Left lung (tissue), 10 donors: ENCODE data around the gene TRAF2. TPM values are rescaled to one million over a fixed set of nuclear protein-coding genes. Genes with fewer than 3 reads are reported as not detected.

Source experiments
- ATAC-seq: fragments of 200-7000 bp; cut with Tn5 transposase; one replicate; pipeline ENCODE4 v1.9.1; 2020; ENCODE audit warnings: moderate library complexity
- DNase-seq, 4 donors: peaks; one replicate each; pipeline ENCODE4 v3.0.0-alpha.2; 2013 to 2020
- H3K27ac ChIP-seq, 2 donors: fragments of 200-600 bp; sonication (generic) in 1 of 2; one replicate each; pipeline versions ENCODE4 v1.5.0 to v1.8.0; 2020 to 2021
- H3K27me3 ChIP-seq, 2 donors: fragments of 200-600 bp; sonication (generic) in 1 of 2; one replicate each; pipeline versions ENCODE4 v1.5.0 to v1.8.0; 2020 to 2021
- H3K36me3 ChIP-seq, 2 donors: fragments of 200-600 bp; sonication (generic) in 1 of 2; one replicate each; pipeline versions ENCODE4 v1.5.0 to v1.8.0; 2020 to 2021
- H3K4me1 ChIP-seq, 2 donors: fragments of 200-600 bp; one replicate each; pipeline ENCODE4 v1.8.0; 2021
- H3K4me3 ChIP-seq, 2 donors: fragments of 200-600 bp; sonication (generic) in 1 of 2; one replicate each; pipeline versions ENCODE4 v1.5.0 to v1.8.0; 2020 to 2021; ENCODE audit warnings: mild to moderate bottlenecking in 1 of 2
- H3K9me3 ChIP-seq, 2 donors: fragments of 200-600 bp; sonication (generic) in 1 of 2; one replicate each; pipeline versions ENCODE4 v1.5.0 to v1.8.0; 2020 to 2021
- intact Hi-C, 2 donors: fragments of 100-400 bp; cut with DNase I; formaldehyde crosslinking; loops; one replicate each; pipeline versions ENCODE4 v1.11.2 to v1.14.2; 2022
- polyA plus RNA-seq, 6 donors: library from polyadenylated mRNA; unstranded; fragments of 120-200 nt; gene quantifications; one replicate each; pipeline ENCODE4 v1.2.1, GENCODE V29; 2013; ENCODE audit not compliant: insufficient read length in 6 of 6
- total RNA-seq, 2 donors: library from RNA; stranded (reverse); fragmentation: NEBNext Ultra II Directional; extraction: Animal tissue kit (Norgen Biotek cat#: 25700); gene quantifications; one replicate each; pipeline ENCODE4 v1.2.1, GENCODE V29; 2021
- TF ChIP-seq, protein P1 (sequence below), 2 donors: fragments of 200-600 bp; sonication (generic) in 1 of 2; IDR thresholded peaks; one replicate each; pipeline versions ENCODE4 v1.5.0 to v1.8.0; 2021; ENCODE audit warnings: antibody characterized with exemption in 2 of 2
- donor health status: DM: no; HTN: yes; CAD: no.
- donor health status: DM: no; HTN: no; CAD: no.

The TRAF2 gene
- total and polyA plus RNA-seq, 8 donors, result 12.4 to 22.4 (median 15.9) TPM

GRCh38 chr9:136928591-136928990 lies 42.3 kb downstream of the TRAF2 start:
- no peak for DNase-seq
- ATAC-seq, result no peak
- TF ChIP-seq, protein P1, sequence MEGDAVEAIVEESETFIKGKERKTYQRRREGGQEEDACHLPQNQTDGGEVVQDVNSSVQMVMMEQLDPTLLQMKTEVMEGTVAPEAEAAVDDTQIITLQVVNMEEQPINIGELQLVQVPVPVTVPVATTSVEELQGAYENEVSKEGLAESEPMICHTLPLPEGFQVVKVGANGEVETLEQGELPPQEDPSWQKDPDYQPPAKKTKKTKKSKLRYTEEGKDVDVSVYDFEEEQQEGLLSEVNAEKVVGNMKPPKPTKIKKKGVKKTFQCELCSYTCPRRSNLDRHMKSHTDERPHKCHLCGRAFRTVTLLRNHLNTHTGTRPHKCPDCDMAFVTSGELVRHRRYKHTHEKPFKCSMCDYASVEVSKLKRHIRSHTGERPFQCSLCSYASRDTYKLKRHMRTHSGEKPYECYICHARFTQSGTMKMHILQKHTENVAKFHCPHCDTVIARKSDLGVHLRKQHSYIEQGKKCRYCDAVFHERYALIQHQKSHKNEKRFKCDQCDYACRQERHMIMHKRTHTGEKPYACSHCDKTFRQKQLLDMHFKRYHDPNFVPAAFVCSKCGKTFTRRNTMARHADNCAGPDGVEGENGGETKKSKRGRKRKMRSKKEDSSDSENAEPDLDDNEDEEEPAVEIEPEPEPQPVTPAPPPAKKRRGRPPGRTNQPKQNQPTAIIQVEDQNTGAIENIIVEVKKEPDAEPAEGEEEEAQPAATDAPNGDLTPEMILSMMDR (IDR thresholded peaks at IDR 0.05), result no peak
- Histone ChIP-seq H3K27ac (no peak overlapping the region), H3K4me1 (peaks cover 0 to 9% of the 10 kb centered on the region in 2 donors), H3K9me3 (no peaks in the 10 kb centered on the region), H3K4me3 (no peak overlapping the region), H3K36me3 (peaks cover 0 to 42% of the 10 kb centered on the region in 2 donors), H3K27me3 (no peaks in the 10 kb centered on the region)
- intact Hi-C loops, result no loop called here

DNA sequence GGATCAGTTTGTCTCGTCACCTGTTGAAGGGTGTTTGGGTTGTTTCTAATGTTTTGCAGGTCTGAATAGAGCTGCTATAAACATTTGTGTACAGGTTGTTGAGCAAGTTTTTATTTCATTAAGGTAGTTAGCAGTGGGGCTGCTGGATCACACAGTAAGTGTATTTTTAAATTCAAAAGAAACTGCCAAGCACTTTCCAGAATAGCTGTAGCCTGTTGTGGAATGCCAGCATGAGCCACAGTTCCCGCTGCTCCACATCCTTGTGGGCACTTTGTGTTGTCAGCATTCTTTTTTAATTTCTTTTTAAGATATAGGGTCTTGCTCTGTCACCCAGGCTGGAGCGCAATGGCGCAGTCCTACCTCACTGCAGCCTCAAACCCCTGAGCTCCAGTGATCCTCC lies 43.7 kb downstream of the TRAF2 start:
- DNase-seq (no peak), ATAC-seq (no peak)
- Histone ChIP-seq H3K27me3 (no peaks in the 10 kb centered on the region), H3K4me1 (peaks cover 0 to 9% of the 10 kb centered on the region in 2 donors), H3K27ac (no peak overlapping the region), H3K9me3 (no peaks in the 10 kb centered on the region), H3K4me3 (no peak overlapping the region), H3K36me3 (peaks cover 0 to 27% of the 10 kb centered on the region in 2 donors)
- TF ChIP-seq, protein P1 (IDR thresholded peaks at IDR 0.05), result no peak
- intact Hi-C loops, result loop anchor here in 1 of 2 donors (10.0 kb wide), 1 partner anchor 75 kb away; the partner anchor contains the start of gene MAMDC4

- ATAC-seq (no peak), DNase-seq (no peak)
- TF ChIP-seq, protein P1 (IDR thresholded peaks at IDR 0.05), result no peak
- H3K4me3 ChIP-seq, result no peak overlapping the region
- peaks cover 0 to 11% of the 10 kb centered on the region in 2 donors for H3K36me3 ChIP-seq
- H3K9me3 ChIP-seq, result no peaks in the 10 kb centered on the region
- intact Hi-C loops, result loop anchor here in 1 of 2 donors (10.0 kb wide), 1 partner anchor 77 kb away; the partner anchor contains the start of gene MAMDC4
- H3K27ac ChIP-seq, result no peak overlapping the region
- peaks cover 0 to 17% of the 10 kb centered on the region in 2 donors for H3K4me1 ChIP-seq
- H3K27me3 ChIP-seq, result no peaks in the 10 kb centered on the region
Observed at GRCh38 chr9:136931611-136932130, 45.4 kb downstream of the TRAF2 start.

DNA sequence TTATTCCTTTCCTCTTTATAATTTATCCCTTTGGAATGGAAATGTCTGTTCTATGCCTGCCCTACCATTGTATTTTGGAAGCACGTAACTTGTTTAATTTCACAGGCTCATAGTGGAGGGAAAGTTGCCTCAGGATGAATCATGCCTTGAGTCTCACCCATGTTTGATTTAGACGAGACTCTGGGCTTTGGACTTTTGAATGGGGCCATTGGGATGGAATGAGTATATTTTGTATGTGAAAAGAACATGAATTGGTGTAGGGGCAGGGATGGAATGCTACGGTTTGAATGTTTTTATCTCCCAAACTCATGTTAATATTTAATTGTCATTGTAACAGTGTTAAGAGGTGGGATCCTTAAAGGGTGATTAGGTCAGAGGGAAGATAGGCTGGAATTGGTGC lies 48.0 kb downstream of the TRAF2 start:
- H3K36me3 ChIP-seq, result peaks cover 0 to 15% of the 10 kb centered on the region in 2 donors
- no peak for ATAC-seq
- intact Hi-C loops, result loop anchor here in 1 of 2 donors (10.0 kb wide), 1 partner anchor 79 kb away; the partner anchor contains the start of gene MAMDC4
- no peak overlapping the region for H3K27ac ChIP-seq
- no peak for DNase-seq
- TF ChIP-seq, protein P1 (IDR thresholded peaks at IDR 0.05), result no peak
- no peaks in the 10 kb centered on the region for H3K9me3 ChIP-seq
- H3K4me3 ChIP-seq, result no peak overlapping the region
- H3K4me1 ChIP-seq, result peaks cover 0 to 10% of the 10 kb centered on the region in 2 donors
- H3K27me3 ChIP-seq, result no peaks in the 10 kb centered on the region

DNA sequence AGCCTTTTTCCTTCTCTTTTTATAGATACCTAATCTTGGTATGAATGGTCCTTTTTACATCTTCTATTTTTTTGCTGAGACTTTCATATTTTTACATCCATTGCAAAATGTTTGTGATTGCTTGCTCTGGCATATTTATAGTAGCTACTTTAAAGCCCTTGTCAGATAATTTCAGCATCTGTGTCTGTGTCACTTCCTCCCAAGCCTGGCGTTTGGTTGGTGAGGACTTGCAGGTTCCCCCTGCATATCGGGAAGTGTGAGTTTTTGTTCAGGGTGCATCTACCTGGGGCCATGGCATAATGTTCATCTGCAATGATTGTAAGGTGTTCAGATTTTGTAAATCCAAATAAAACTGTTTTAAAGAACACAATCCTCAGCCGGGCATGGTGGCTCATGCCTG lies 49.3 kb downstream of the TRAF2 start:
- H3K4me1 ChIP-seq, result peaks cover 0 to 10% of the 10 kb centered on the region in 2 donors
- TF ChIP-seq, protein P1 (IDR thresholded peaks at IDR 0.05), result no peak
- DNase-seq (no peak), ATAC-seq (no peak)
- H3K27me3 ChIP-seq, result no peaks in the 10 kb centered on the region
- intact Hi-C loops, result loop anchor here in 1 of 2 donors (10.0 kb wide), 1 partner anchor 81 kb away; the partner anchor contains the start of gene MAMDC4
- H3K36me3 ChIP-seq, result peaks cover 0 to 29% of the 10 kb centered on the region in 2 donors
- no peak overlapping the region for H3K4me3 ChIP-seq
- H3K27ac ChIP-seq, result no peak overlapping the region
- no peaks in the 10 kb centered on the region for H3K9me3 ChIP-seq
